K562 (cell line): Measurements from ENCODE around the gene WDR46. TPM values are rescaled to one million over a fixed set of nuclear protein-coding genes. Genes with fewer than 3 reads are reported as not detected.

Source experiments
- BCOR ChIP-seq: fragments of 450-650 bp; IDR thresholded peaks from 2 replicates; pipeline ENCODE4 v1.6.1; 2016
- CSDE1 ChIP-seq, 2 experiments: fragments of 450-650 bp; IDR thresholded peaks; 2 replicates each; pipeline ENCODE4 v1.6.1; 2016; ENCODE audit warnings: mild to moderate bottlenecking in 1 of 2
- E2F3 ChIP-seq: fragments of 250-450 bp; sonication (Bioruptor Pico); IDR thresholded peaks from 2 replicates; pipeline ENCODE4 v1.4.0; 2020; ENCODE audit warnings: mild to moderate bottlenecking
- EZH2 ChIP-seq: IDR thresholded peaks from 2 replicates; pipeline ENCODE4 v1.6.1; 2012; ENCODE audit warnings: low read depth, mild to moderate bottlenecking, inconsistent platforms, low read length, borderline replicate concordance
- GTF2E2 ChIP-seq: fragments of 200-800 bp; sonication (Bioruptor generic); IDR thresholded peaks from 2 replicates; pipeline ENCODE4 v1.6.1; 2016; ENCODE audit warnings: missing genetic modification characterization, missing compliant biosample characterization
- HNRNPH1 ChIP-seq: fragments of 200-400 bp; formaldehyde crosslinking; optimal IDR thresholded peaks from 2 replicates; pipeline ENCODE3; 2017; ENCODE audit warnings: low read depth, mild to moderate bottlenecking, low read length, moderate library complexity
- HNRNPL ChIP-seq: fragments of 200-400 bp; formaldehyde crosslinking; IDR thresholded peaks from 2 replicates; pipeline ENCODE4 v1.6.1; 2017; ENCODE audit warnings: low read depth, mild to moderate bottlenecking, low read length
- PHF21A ChIP-seq: fragments of 450-650 bp; IDR thresholded peaks from 2 replicates; pipeline ENCODE4 v1.6.1; 2017; ENCODE audit warnings: low read depth, borderline replicate concordance
- RBM25 ChIP-seq: fragments of 200-400 bp; formaldehyde crosslinking; IDR thresholded peaks from 2 replicates; pipeline ENCODE4 v1.6.1; 2018; ENCODE audit warnings: low read length, low read depth, moderate library complexity; ENCODE audit not compliant: severe bottlenecking
- SMAD2 ChIP-seq: fragments of 150-350 bp; IDR thresholded peaks from 2 replicates; pipeline ENCODE4 v1.6.1; 2014; ENCODE audit warnings: low read depth, mild to moderate bottlenecking, low read length
- TBL1XR1 ChIP-seq, 2 experiments: IDR thresholded peaks; 2 replicates each; pipeline ENCODE4 v1.6.1; 2012; ENCODE audit warnings: improper control_type of control experiment in 2 of 2, low read length in 2 of 2, mild to moderate bottlenecking in 1 of 2
- TEAD4 ChIP-seq, 2 experiments: sonication (generic) in 1 of 2; formaldehyde crosslinking in 1 of 2; IDR thresholded peaks; 2 replicates each; pipeline versions ENCODE4 v1.6.1 to v1.8.0; 2012 to 2022; ENCODE audit warnings: borderline replicate concordance in 1 of 2, inconsistent platforms in 1 of 2, low read length in 1 of 2, mild to moderate bottlenecking in 1 of 2, missing genetic modification reagents in 1 of 2
- ZBTB17 ChIP-seq: fragments of 450-650 bp; formaldehyde crosslinking; IDR thresholded peaks from 2 replicates; pipeline ENCODE4 v1.4.0; 2020; ENCODE audit warnings: mild to moderate bottlenecking
- ZNF197 ChIP-seq: fragments of 200-800 bp; sonication (Bioruptor generic); IDR thresholded peaks from 2 replicates; pipeline ENCODE4 v1.6.1; 2016; ENCODE audit warnings: low read depth, missing genetic modification characterization, missing compliant biosample characterization
- ZNF274 ChIP-seq: IDR thresholded peaks from 2 replicates; pipeline ENCODE4 v1.6.1; 2011; ENCODE audit warnings: low read depth, mild to moderate bottlenecking, low read length, moderate library complexity, borderline replicate concordance
- ZNF695 ChIP-seq: fragments of 450-650 bp; formaldehyde crosslinking; IDR thresholded peaks from 2 replicates; pipeline ENCODE4 v1.4.0; 2020; ENCODE audit warnings: mild to moderate bottlenecking, moderate library complexity
- polyA plus RNA-seq, 8 experiments: library from polyadenylated mRNA; depleted of rRNA in 4 of 8; stranded (reverse) in 5 of 8; unstranded in 3 of 8; fragments of >200 nt; fragmentation: Nextera tagmentation in 2 of 8; fragmentation: Illumina TruSeq in 1 of 8; extraction: Ambion mirVana in 2 of 8; extraction: Trizol in 1 of 8; gene quantifications; 2 replicates each; pipeline versions ENCODE4 v1.2.1 to v1.2.3, GENCODE V29; 2011 to 2014; ENCODE audit warnings: inconsistent platforms in 1 of 8, missing spikeins in 1 of 8
- total RNA-seq, 7 experiments: library from RNA; depleted of rRNA in 6 of 7; stranded (reverse); fragments of >200 nt in 6 of 7; fragmentation: Illumina TruSeq in 2 of 7; extraction: Trizol in 2 of 7; gene quantifications; 2 replicates each; pipeline versions ENCODE4 v1.2.1 to v1.2.3, GENCODE V29; 2011 to 2021; ENCODE audit warnings: low replicate concordance in 1 of 7
- TF ChIP-seq, protein P1 (sequence below): fragments of 450-650 bp; formaldehyde crosslinking; conservative IDR thresholded peaks from 2 replicates; pipeline ENCODE4 v1.4.0; 2022; ENCODE audit warnings: mild to moderate bottlenecking, missing genetic modification characterization
- TF ChIP-seq, protein P2 (sequence below): fragments of 250-450 bp; sonication (Bioruptor Pico); IDR thresholded peaks from 2 replicates; pipeline ENCODE4 v1.5.0; 2020; ENCODE audit warnings: mild to moderate bottlenecking, borderline replicate concordance
- TF ChIP-seq, protein P3 (sequence below): sonication (generic); formaldehyde crosslinking; IDR thresholded peaks from 2 replicates; pipeline ENCODE4 v1.8.1; 2022; ENCODE audit warnings: missing genetic modification reagents
- TF ChIP-seq, protein P4 (sequence below): sonication (generic); formaldehyde crosslinking; IDR thresholded peaks from 2 replicates; pipeline ENCODE4 v1.8.0; 2023; ENCODE audit warnings: mild to moderate bottlenecking, missing genetic modification reagents

WDR46 gene
- total and polyA plus RNA-seq, 9 of the 15 experiments (the other 6 are each of a cell fraction or from before 2014, with no cell fraction given), result 8.9 to 146 (median 93.1) TPM

DNA sequence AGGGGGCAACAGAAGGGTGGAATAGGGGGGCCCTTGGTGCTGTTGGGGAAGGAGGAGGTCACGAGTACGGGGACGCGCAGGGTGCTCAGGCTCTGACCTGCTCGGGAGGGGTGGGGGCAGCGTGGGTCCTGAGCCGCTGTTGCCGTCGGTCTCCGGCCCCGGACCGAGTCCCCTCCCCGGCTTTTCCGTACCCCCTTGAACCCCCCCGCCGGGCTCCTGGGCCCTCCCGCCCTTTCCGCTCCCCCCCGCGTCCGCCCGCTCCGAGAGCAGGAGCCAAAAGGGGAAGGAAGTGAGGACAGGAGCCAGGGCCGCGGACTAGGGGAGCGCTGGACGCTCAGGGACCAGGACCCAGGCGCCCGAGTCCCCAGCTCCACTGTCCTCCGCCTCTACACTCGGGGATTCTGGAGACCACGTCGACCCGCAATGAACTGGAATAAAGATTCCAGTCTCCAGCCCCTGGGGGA is 9.8 kb upstream of the WDR46 start, which contains the start of gene RGL2 (continued):
- TF ChIP-seq, protein P1, sequence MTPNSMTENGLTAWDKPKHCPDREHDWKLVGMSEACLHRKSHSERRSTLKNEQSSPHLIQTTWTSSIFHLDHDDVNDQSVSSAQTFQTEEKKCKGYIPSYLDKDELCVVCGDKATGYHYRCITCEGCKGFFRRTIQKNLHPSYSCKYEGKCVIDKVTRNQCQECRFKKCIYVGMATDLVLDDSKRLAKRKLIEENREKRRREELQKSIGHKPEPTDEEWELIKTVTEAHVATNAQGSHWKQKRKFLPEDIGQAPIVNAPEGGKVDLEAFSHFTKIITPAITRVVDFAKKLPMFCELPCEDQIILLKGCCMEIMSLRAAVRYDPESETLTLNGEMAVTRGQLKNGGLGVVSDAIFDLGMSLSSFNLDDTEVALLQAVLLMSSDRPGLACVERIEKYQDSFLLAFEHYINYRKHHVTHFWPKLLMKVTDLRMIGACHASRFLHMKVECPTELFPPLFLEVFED (CRISPR knock-in tag), result peak; percentile 68
- TF ChIP-seq BCOR (no peak), RBM25 (no peak), E2F3 (CRISPR knock-in tag) (0 out of 2 replicates have a peak, but pooled peaks have one; percentile 9), ZBTB17 (CRISPR knock-in tag) (no peak), HNRNPH1 (no peak), ZNF197 (no peak), EZH2 (no peak), GTF2E2 (tag) (no peak), CSDE1 (IDR thresholded peaks at IDR 0.05) (no peak), ZNF274 (no peak), TBL1XR1 (IDR thresholded peaks at IDR 0.05; ENCODE audit: low read length in 2 of 2) (no peak), PHF21A (no peak), ZNF695 (no peak), HNRNPL (no peak), SMAD2 (no peak), TEAD4 (IDR thresholded peaks at IDR 0.05; ENCODE audit: low read length) (no peak), TEAD4 (CRISPR knock-in tag; IDR thresholded peaks at IDR 0.05; ENCODE audit: borderline replicate concordance) (no peak)
- TF ChIP-seq, protein P2, sequence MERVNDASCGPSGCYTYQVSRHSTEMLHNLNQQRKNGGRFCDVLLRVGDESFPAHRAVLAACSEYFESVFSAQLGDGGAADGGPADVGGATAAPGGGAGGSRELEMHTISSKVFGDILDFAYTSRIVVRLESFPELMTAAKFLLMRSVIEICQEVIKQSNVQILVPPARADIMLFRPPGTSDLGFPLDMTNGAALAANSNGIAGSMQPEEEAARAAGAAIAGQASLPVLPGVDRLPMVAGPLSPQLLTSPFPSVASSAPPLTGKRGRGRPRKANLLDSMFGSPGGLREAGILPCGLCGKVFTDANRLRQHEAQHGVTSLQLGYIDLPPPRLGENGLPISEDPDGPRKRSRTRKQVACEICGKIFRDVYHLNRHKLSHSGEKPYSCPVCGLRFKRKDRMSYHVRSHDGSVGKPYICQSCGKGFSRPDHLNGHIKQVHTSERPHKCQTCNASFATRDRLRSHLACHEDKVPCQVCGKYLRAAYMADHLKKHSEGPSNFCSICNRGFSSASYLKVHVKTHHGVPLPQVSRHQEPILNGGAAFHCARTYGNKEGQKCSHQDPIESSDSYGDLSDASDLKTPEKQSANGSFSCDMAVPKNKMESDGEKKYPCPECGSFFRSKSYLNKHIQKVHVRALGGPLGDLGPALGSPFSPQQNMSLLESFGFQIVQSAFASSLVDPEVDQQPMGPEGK, result peak; percentile 74; the same call in 1 of the 2 replicates
- TF ChIP-seq, protein P3, sequence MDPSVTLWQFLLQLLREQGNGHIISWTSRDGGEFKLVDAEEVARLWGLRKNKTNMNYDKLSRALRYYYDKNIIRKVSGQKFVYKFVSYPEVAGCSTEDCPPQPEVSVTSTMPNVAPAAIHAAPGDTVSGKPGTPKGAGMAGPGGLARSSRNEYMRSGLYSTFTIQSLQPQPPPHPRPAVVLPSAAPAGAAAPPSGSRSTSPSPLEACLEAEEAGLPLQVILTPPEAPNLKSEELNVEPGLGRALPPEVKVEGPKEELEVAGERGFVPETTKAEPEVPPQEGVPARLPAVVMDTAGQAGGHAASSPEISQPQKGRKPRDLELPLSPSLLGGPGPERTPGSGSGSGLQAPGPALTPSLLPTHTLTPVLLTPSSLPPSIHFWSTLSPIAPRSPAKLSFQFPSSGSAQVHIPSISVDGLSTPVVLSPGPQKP (CRISPR knock-in tag), result no peak
- TF ChIP-seq, protein P4, sequence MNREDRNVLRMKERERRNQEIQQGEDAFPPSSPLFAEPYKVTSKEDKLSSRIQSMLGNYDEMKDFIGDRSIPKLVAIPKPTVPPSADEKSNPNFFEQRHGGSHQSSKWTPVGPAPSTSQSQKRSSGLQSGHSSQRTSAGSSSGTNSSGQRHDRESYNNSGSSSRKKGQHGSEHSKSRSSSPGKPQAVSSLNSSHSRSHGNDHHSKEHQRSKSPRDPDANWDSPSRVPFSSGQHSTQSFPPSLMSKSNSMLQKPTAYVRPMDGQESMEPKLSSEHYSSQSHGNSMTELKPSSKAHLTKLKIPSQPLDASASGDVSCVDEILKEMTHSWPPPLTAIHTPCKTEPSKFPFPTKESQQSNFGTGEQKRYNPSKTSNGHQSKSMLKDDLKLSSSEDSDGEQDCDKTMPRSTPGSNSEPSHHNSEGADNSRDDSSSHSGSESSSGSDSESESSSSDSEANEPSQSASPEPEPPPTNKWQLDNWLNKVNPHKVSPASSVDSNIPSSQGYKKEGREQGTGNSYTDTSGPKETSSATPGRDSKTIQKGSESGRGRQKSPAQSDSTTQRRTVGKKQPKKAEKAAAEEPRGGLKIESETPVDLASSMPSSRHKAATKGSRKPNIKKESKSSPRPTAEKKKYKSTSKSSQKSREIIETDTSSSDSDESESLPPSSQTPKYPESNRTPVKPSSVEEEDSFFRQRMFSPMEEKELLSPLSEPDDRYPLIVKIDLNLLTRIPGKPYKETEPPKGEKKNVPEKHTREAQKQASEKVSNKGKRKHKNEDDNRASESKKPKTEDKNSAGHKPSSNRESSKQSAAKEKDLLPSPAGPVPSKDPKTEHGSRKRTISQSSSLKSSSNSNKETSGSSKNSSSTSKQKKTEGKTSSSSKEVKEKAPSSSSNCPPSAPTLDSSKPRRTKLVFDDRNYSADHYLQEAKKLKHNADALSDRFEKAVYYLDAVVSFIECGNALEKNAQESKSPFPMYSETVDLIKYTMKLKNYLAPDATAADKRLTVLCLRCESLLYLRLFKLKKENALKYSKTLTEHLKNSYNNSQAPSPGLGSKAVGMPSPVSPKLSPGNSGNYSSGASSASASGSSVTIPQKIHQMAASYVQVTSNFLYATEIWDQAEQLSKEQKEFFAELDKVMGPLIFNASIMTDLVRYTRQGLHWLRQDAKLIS, result no peak
